H1 (cell line): ENCODE measurements around the gene PTCH2. TPM values are rescaled to one million over a fixed set of nuclear protein-coding genes. Genes with fewer than 3 reads are reported as not detected.

ENCODE experiments used
- CTCF ChIA-PET: fragments of 300-600 bp; sonication (Branson Sonifier 250); formaldehyde crosslinking; loops from one replicate; lab custom pipeline; 2021; ENCODE audit not compliant: partially characterized antibody; lab: Charles Lee
- POLR2A ChIA-PET: fragments of 300-600 bp; sonication (Branson Sonifier 250); formaldehyde crosslinking; loops from one replicate; lab custom pipeline; 2021; ENCODE audit warnings: inconsistent platforms; ENCODE audit not compliant: partially characterized antibody; lab: Charles Lee
- DNase-seq, 2 experiments: peaks; one replicate each; pipeline versions ENCODE4 v3.0.0 to v3.0.0-alpha.2; 2010 to 2022; ENCODE audit warnings: low spot score in 2 of 2, low read depth in 1 of 2, mixed read lengths in 1 of 2
- FAIRE-seq: peaks from 2 replicates; lab custom pipeline; 2011; peaks lifted over from hg19 to GRCh38; lab: Jason Lieb, UNC
- H2AFZ ChIP-seq: 2 replicates; pipeline ENCODE4 v1.8.1; 2012; ENCODE audit warnings: low read length, inconsistent platforms
- H2AK5ac ChIP-seq: 2 replicates; pipeline ENCODE4 v1.6.1; 2013; ENCODE audit warnings: low read depth, low read length
- H2BK120ac ChIP-seq: replicated peaks from 2 replicates; pipeline ENCODE3; 2013; ENCODE audit warnings: low read depth, low read length, inconsistent platforms
- H2BK12ac ChIP-seq: 2 replicates; pipeline ENCODE4 v1.6.1; 2013; ENCODE audit warnings: low read depth, low read length
- H2BK15ac ChIP-seq: 2 replicates; pipeline ENCODE4 v1.6.1; 2013; ENCODE audit warnings: low read length
- H2BK20ac ChIP-seq: 2 replicates; pipeline ENCODE4 v1.6.1; 2013; ENCODE audit warnings: low read length
- H2BK5ac ChIP-seq: 2 replicates; pipeline ENCODE4 v1.6.1; 2013; ENCODE audit warnings: low read depth, low read length
- H3K14ac ChIP-seq: 2 replicates; pipeline ENCODE4 v1.6.1; 2013; ENCODE audit warnings: inconsistent platforms; ENCODE audit not compliant: insufficient read length
- H3K18ac ChIP-seq: 2 replicates; pipeline ENCODE4 v1.6.1; 2013; ENCODE audit warnings: low read length; ENCODE audit errors: extremely low read depth
- H3K23ac ChIP-seq: 2 replicates; pipeline ENCODE4 v1.6.1; 2013; ENCODE audit warnings: inconsistent platforms; ENCODE audit not compliant: insufficient read length
- H3K23me2 ChIP-seq: 2 replicates; pipeline ENCODE4 v1.6.1; 2013; ENCODE audit warnings: low read depth, low read length
- H3K27ac ChIP-seq: 2 replicates; pipeline ENCODE4 v1.6.1; 2011; ENCODE audit warnings: low read depth, low read length, inconsistent platforms
- H3K27me3 ChIP-seq, 4 experiments: replicated peaks in 1 of 4; 1 replicate in 1 of 4; 2 replicates in 3 of 4; pipeline versions ENCODE4 v1.6.1 to v1.8.1; 2011 to 2013; ENCODE audit warnings: low read length in 3 of 4, mild to moderate bottlenecking in 3 of 4, inconsistent platforms in 2 of 4, mixed read lengths in 2 of 4, moderate library complexity in 1 of 4; ENCODE audit not compliant: control insufficient read depth in 3 of 4, insufficient read depth in 3 of 4; ENCODE audit errors: extremely low read depth in 1 of 4
- H3K36me3 ChIP-seq, 4 experiments: 2 replicates each; pipeline versions ENCODE4 v1.6.1 to v1.8.1; 2011 to 2013; ENCODE audit warnings: mild to moderate bottlenecking in 4 of 4, low read length in 3 of 4, moderate library complexity in 2 of 4, control low read depth in 1 of 4, inconsistent platforms in 1 of 4; ENCODE audit not compliant: insufficient read depth in 4 of 4, control insufficient read depth in 2 of 4
- H3K4ac ChIP-seq: replicated peaks from 2 replicates; pipeline ENCODE3; 2013; ENCODE audit warnings: low read length, low read depth, mixed read lengths, inconsistent platforms; ENCODE audit not compliant: insufficient read length
- H3K4me1 ChIP-seq, 4 experiments: replicated peaks in 1 of 4; 1 replicate in 1 of 4; 2 replicates in 3 of 4; pipeline versions ENCODE4 v1.6.1 to v1.8.1; 2011 to 2013; ENCODE audit warnings: low read length in 3 of 4, inconsistent platforms in 2 of 4, mixed read lengths in 1 of 4; ENCODE audit not compliant: insufficient read depth in 4 of 4, control insufficient read depth in 3 of 4
- H3K4me2 ChIP-seq, 2 experiments: 2 replicates each; pipeline versions ENCODE4 v1.6.1 to v1.8.1; 2011 to 2013; ENCODE audit warnings: low read depth in 2 of 2, low read length in 2 of 2, control low read depth in 1 of 2, inconsistent platforms in 1 of 2, mild to moderate bottlenecking in 1 of 2; ENCODE audit not compliant: insufficient read depth in 1 of 2
- H3K4me3 ChIP-seq, 4 experiments: fragments of 200-600, 300-600 bp in 1 of 4; sonication (generic), shearing (Covaris generic), sonication (Bioruptor Twin) in 1 of 4; 2 replicates each; pipeline versions ENCODE4 v1.5.1 to v1.8.1; 2011 to 2016; ENCODE audit warnings: low read length in 4 of 4, low read depth in 3 of 4, control low read depth in 2 of 4, inconsistent platforms in 2 of 4, mild to moderate bottlenecking in 2 of 4, mixed read lengths in 1 of 4, moderate library complexity in 1 of 4; ENCODE audit not compliant: insufficient read depth in 2 of 4; ENCODE audit errors: extremely low read depth in 1 of 4
- H3K56ac ChIP-seq: replicated peaks from 2 replicates; pipeline ENCODE3; 2013; ENCODE audit warnings: low read depth, mild to moderate bottlenecking, mixed read lengths, low read length, inconsistent platforms; ENCODE audit not compliant: insufficient read length
- H3K79me1 ChIP-seq: 2 replicates; pipeline ENCODE4 v1.6.1; 2013; ENCODE audit warnings: low read depth, low read length, control low read depth
- H3K79me2 ChIP-seq, 2 experiments: 2 replicates each; pipeline versions ENCODE4 v1.6.1 to v1.8.1; 2012 to 2013; ENCODE audit warnings: low read length in 2 of 2, mild to moderate bottlenecking in 2 of 2, inconsistent platforms in 1 of 2; ENCODE audit not compliant: insufficient read depth in 2 of 2, control insufficient read depth in 1 of 2
- H3K9ac ChIP-seq, 4 experiments: replicated peaks in 1 of 4; 1 replicate in 1 of 4; 2 replicates in 3 of 4; pipeline versions ENCODE4 v1.6.1 to v1.8.1; 2011 to 2013; ENCODE audit warnings: low read depth in 3 of 4, low read length in 3 of 4, control low read depth in 2 of 4, mild to moderate bottlenecking in 2 of 4, moderate library complexity in 2 of 4, inconsistent platforms in 1 of 4; ENCODE audit errors: extremely low read depth in 1 of 4
- H3K9me3 ChIP-seq, 2 experiments: 2 replicates each; pipeline versions ENCODE4 v1.6.1 to v1.8.1; 2012 to 2013; ENCODE audit warnings: mild to moderate bottlenecking in 2 of 2, moderate library complexity in 2 of 2, control low read depth in 1 of 2, inconsistent platforms in 1 of 2, low read depth in 1 of 2, low read length in 1 of 2, mixed read lengths in 1 of 2; ENCODE audit not compliant: insufficient read depth in 2 of 2
- H4K20me1 ChIP-seq, 2 experiments: replicated peaks in 1 of 2; 2 replicates each; pipeline versions ENCODE3 to v1.8.1; 2011 to 2013; ENCODE audit warnings: inconsistent platforms in 2 of 2, low read length in 2 of 2, mild to moderate bottlenecking in 1 of 2; ENCODE audit not compliant: insufficient read depth in 2 of 2, control insufficient read depth in 1 of 2
- H4K5ac ChIP-seq: 2 replicates; pipeline ENCODE4 v1.6.1; 2013; ENCODE audit warnings: low read length, low read depth, mixed read lengths, inconsistent platforms; ENCODE audit not compliant: insufficient read length
- H4K8ac ChIP-seq: 2 replicates; pipeline ENCODE4 v1.8.0; 2013; ENCODE audit warnings: mild to moderate bottlenecking, moderate library complexity, low read length, inconsistent platforms; ENCODE audit not compliant: insufficient read depth; ENCODE audit errors: extremely low read depth
- H4K91ac ChIP-seq: replicated peaks from 2 replicates; pipeline ENCODE3; 2013; ENCODE audit warnings: low read length, mixed read lengths, inconsistent platforms; ENCODE audit not compliant: insufficient read length
- CHD1 ChIP-seq: IDR thresholded peaks from 2 replicates; pipeline ENCODE4 v1.6.1; 2012; ENCODE audit warnings: low read depth, low read length, improper control_type of control experiment
- KDM5A ChIP-seq: fragments of 200-600 bp; IDR thresholded peaks from 2 replicates; pipeline ENCODE4 v1.7.1; 2012; ENCODE audit warnings: mild to moderate bottlenecking, low read length, inconsistent platforms, mixed read lengths
- NANOG ChIP-seq: IDR thresholded peaks from 2 replicates; pipeline ENCODE4 v1.6.1; 2011; ENCODE audit warnings: low read length, low read depth, mild to moderate bottlenecking, inconsistent platforms; ENCODE audit not compliant: insufficient read depth, poor library complexity, severe bottlenecking
- NRF1 ChIP-seq: IDR thresholded peaks from 2 replicates; pipeline ENCODE4 v1.6.1; 2011; ENCODE audit warnings: mild to moderate bottlenecking, low read depth, low read length, improper control_type of control experiment
- PHF8 ChIP-seq: fragments of 200-600 bp; sonication (generic); conservative IDR thresholded peaks from 2 replicates; pipeline ENCODE4 v1.7.1; 2012; ENCODE audit warnings: low read depth, mild to moderate bottlenecking, inconsistent platforms, low read length, moderate library complexity
- RNF2 ChIP-seq: fragments of 200-900, 300-1000 bp; sonication (generic); IDR thresholded peaks from 2 replicates; pipeline ENCODE4 v1.7.1; 2016; ENCODE audit warnings: borderline replicate concordance, low read depth, mild to moderate bottlenecking, antibody characterized with exemption, low read length; ENCODE audit not compliant: poor library complexity, severe bottlenecking; ENCODE audit errors: missing control alignments
- RXRA ChIP-seq: IDR thresholded peaks from 2 replicates; pipeline ENCODE4 v1.6.1; 2011; ENCODE audit warnings: low read depth, mild to moderate bottlenecking, low read length, moderate library complexity; ENCODE audit not compliant: insufficient read depth
- SIX5 ChIP-seq: IDR thresholded peaks from 2 replicates; pipeline ENCODE4 v1.6.1; 2011; ENCODE audit warnings: mild to moderate bottlenecking, low read depth, low read length
- SRF ChIP-seq: IDR thresholded peaks from 2 replicates; pipeline ENCODE4 v1.6.1; 2011; ENCODE audit warnings: mild to moderate bottlenecking, low read depth, low read length, moderate library complexity
- YY1 ChIP-seq: IDR thresholded peaks from 2 replicates; pipeline ENCODE4 v1.6.1; 2011; ENCODE audit warnings: low read depth, mild to moderate bottlenecking, low read length
- WGBS, 2 experiments: shearing (Covaris generic) in 1 of 2; methylation state at CpG; one replicate each; pipeline versions ENCODE4 v1.1.6 to v1.1.7; 2013 to 2015; ENCODE audit warnings: low lambda C conversion rate in 2 of 2, mixed read lengths in 2 of 2, inconsistent platforms in 1 of 2, low coverage in 1 of 2, missing lambda C conversion rate in 1 of 2; ENCODE audit not compliant: insufficient replicate concordance in 2 of 2, insufficient coverage in 1 of 2, insufficient read length in 1 of 2; ENCODE audit errors: extremely low coverage in 1 of 2, missing lambda C conversion rate in 1 of 2; 5-methylcytosine and 5-hydroxymethylcytosine counted together
- polyA plus RNA-seq, 7 experiments: library from polyadenylated mRNA; depleted of rRNA in 3 of 7; stranded (reverse) in 5 of 7; unstranded in 2 of 7; fragments of >200 nt in 5 of 7; fragments of 200-250 nt in 2 of 7; gene quantifications; 1 replicate in 5 of 7; 2 replicates in 1 of 7; 4 replicates in 1 of 7; pipeline versions ENCODE4 v1.2.1 to v1.2.3, GENCODE V29; 2011 to 2013; ENCODE audit warnings: missing spikeins in 2 of 7, mixed read lengths in 2 of 7
- total RNA-seq: library from RNA; stranded (reverse); fragmentation: NEBNext Ultra II Directional; extraction: Animal tissue kit (Norgen Biotek cat#: 25700); gene quantifications from 2 replicates; pipeline ENCODE4 v1.2.1, GENCODE V29; 2021
- TF ChIP-seq, protein P1 (sequence below), 3 experiments: IDR thresholded peaks; 1 replicate in 2 of 3; 2 replicates in 1 of 3; pipeline versions ENCODE4 v1.5.1 to v1.6.1; 2011; ENCODE audit warnings: low read length in 3 of 3, mild to moderate bottlenecking in 3 of 3, inconsistent platforms in 2 of 3, low read depth in 1 of 3, moderate library complexity in 1 of 3; ENCODE audit not compliant: insufficient read depth in 1 of 3; ENCODE audit errors: control extremely low read depth in 1 of 3

The PTCH2 gene
- total and polyA plus RNA-seq, 2 of the 8 experiments (the other 6 are each of a cell fraction or from before 2014, with no cell fraction given), result 0.35 to 1.2 TPM

DNA sequence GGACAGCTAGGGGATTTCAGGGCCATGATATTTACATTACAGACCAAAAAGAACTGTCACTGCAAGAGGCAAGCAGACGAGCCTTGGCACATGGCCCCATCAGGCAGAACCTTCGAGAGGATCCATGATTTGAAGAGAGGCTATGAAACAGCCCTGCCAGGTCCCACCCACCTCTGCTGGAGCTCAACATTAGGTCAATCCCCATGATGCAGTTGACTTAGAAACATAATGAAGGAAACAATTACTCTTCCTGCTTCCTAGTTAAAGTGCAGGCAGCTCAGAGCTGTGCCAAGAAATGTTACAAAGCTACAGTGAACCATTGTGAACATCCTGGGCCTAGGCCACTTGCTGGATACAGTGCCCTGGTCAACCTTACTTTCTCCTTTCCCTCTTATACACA is 41.7 kb upstream of the PTCH2 start:
- no peak overlapping the region for H2AFZ ChIP-seq
- no peak for TF ChIP-seq SRF
- TF ChIP-seq SIX5, result no peak
- no peak for TF ChIP-seq NRF1
- no peak for TF ChIP-seq RXRA
- no peak for TF ChIP-seq RNF2
- TF ChIP-seq CHD1, result no peak
- TF ChIP-seq NANOG, result no peak
- no peak for TF ChIP-seq PHF8
- no peak for TF ChIP-seq KDM5A
- TF ChIP-seq, protein P1, sequence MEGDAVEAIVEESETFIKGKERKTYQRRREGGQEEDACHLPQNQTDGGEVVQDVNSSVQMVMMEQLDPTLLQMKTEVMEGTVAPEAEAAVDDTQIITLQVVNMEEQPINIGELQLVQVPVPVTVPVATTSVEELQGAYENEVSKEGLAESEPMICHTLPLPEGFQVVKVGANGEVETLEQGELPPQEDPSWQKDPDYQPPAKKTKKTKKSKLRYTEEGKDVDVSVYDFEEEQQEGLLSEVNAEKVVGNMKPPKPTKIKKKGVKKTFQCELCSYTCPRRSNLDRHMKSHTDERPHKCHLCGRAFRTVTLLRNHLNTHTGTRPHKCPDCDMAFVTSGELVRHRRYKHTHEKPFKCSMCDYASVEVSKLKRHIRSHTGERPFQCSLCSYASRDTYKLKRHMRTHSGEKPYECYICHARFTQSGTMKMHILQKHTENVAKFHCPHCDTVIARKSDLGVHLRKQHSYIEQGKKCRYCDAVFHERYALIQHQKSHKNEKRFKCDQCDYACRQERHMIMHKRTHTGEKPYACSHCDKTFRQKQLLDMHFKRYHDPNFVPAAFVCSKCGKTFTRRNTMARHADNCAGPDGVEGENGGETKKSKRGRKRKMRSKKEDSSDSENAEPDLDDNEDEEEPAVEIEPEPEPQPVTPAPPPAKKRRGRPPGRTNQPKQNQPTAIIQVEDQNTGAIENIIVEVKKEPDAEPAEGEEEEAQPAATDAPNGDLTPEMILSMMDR (IDR thresholded peaks at IDR 0.05; ENCODE audit: control extremely low read depth in 1 of 3, insufficient read depth in 1 of 3, low read depth in 1 of 3, low read length in 3 of 3), result no peak
- no peak for TF ChIP-seq YY1

More for the DNA sequence above, 41.7 kb upstream of the PTCH2 start:
- peaks cover 0 to 5% (median 0%) of the 10 kb centered on the region in 4 experiments; a peak in 1 of 7 replicates for H3K4me1 ChIP-seq
- no peaks in the 10 kb centered on the region for H3K27me3 ChIP-seq
- no peak overlapping the region for H3K27ac ChIP-seq
- H3K4ac ChIP-seq, result no peak overlapping the region
- no peak for FAIRE-seq
- 85% methylated on average over 2 of the region's 2 CpGs; no CpG with 5 or more reads in 1 of the 2 experiments for WGBS, 2 experiments
- H3K56ac ChIP-seq, result no peak overlapping the region
- DNase-seq, result no peak
- H2BK120ac ChIP-seq, result no peak overlapping the region
- ChIA-PET POLR2A (interaction anchor here (1.2 kb wide), 2 partner anchors 18 to 46 kb away, joined by 3 read pairs; no protein-coding TSS in a partner anchor), CTCF (interaction anchor here (1.1 kb wide), 1 partner anchor 11 kb away, joined by 5 read pairs; no protein-coding TSS in a partner anchor)
- no peaks in the 10 kb centered on the region for H3K79me2 ChIP-seq
- peaks cover 20 to 30% of the 10 kb centered on the region in 2 experiments for H3K9me3 ChIP-seq
- H2BK5ac ChIP-seq, result no peak overlapping the region
- no peak overlapping the region for H3K18ac ChIP-seq
- no peaks in the 10 kb centered on the region; the same call in 1 of the 2 replicates for H3K79me1 ChIP-seq
- peaks cover 0 to 9% (median 2%) of the 10 kb centered on the region in 4 experiments; a peak in 2 of 8 replicates for H3K36me3 ChIP-seq
- no peak overlapping the region for H3K4me3 ChIP-seq
- H4K91ac ChIP-seq, result no peak overlapping the region
- H3K14ac ChIP-seq, result no peak overlapping the region
- no peaks in the 10 kb centered on the region for H4K20me1 ChIP-seq
- H4K8ac ChIP-seq, result no peak overlapping the region
- H3K9ac ChIP-seq, result no peak overlapping the region
- no peak overlapping the region for H2BK20ac ChIP-seq
- no peak overlapping the region for H2BK15ac ChIP-seq
- no peak overlapping the region for H2AK5ac ChIP-seq
- no peak overlapping the region for H3K4me2 ChIP-seq
- no peak overlapping the region for H4K5ac ChIP-seq
- H3K23ac ChIP-seq, result no peak overlapping the region
- H3K23me2 ChIP-seq, result no peaks in the 10 kb centered on the region
- H2BK12ac ChIP-seq, result no peak overlapping the region
